SK-MEL-5 (cell line): ENCODE data around the gene KIZ. TPM values are rescaled to one million over a fixed set of nuclear protein-coding genes. Genes with fewer than 3 reads are reported as not detected.

Experiments
- small RNA-seq, 2 experiments: library from RNA; depleted of rRNA; stranded (forward); fragments of <200 nt; gene quantifications; one replicate each; pipeline ENCODE3, GENCODE V24; 2014
- total RNA-seq: library from RNA; depleted of rRNA; stranded (reverse); fragments of >200 nt; shearing (Covaris generic); gene quantifications from 2 replicates; pipeline ENCODE4 v1.2.3, GENCODE V29; 2014; rRNA removed

Gene KIZ
- total RNA-seq, 1 experiment from 2014 or later, result 18.9 TPM

Small RNA genes lying within 50 kb of the gene (small RNA-seq; reads per million reads assigned to genes)
- 0 reads per million in 2 experiments for gene RNA5SP477

Other genes starting within 250 kb of the KIZ start
- gene LINC00237, start 19.7 kb upstream of the KIZ start, total RNA-seq, result not detected in 2 replicates
- gene XRN2, start 177.2 kb downstream of the KIZ start, total RNA-seq, result 151 and 160 TPM in 2 replicates